Measurements from ENCODE around the gene GSE1. TPM values are rescaled to one million over a fixed set of nuclear protein-coding genes. Genes with fewer than 3 reads are reported as not detected.

Gene GSE1
- total and polyA plus RNA-seq, 2 of the 13 experiments (the other 11 are each of a cell fraction or from before 2014, with no cell fraction given): 16.1 to 31.2 TPM

DNA sequence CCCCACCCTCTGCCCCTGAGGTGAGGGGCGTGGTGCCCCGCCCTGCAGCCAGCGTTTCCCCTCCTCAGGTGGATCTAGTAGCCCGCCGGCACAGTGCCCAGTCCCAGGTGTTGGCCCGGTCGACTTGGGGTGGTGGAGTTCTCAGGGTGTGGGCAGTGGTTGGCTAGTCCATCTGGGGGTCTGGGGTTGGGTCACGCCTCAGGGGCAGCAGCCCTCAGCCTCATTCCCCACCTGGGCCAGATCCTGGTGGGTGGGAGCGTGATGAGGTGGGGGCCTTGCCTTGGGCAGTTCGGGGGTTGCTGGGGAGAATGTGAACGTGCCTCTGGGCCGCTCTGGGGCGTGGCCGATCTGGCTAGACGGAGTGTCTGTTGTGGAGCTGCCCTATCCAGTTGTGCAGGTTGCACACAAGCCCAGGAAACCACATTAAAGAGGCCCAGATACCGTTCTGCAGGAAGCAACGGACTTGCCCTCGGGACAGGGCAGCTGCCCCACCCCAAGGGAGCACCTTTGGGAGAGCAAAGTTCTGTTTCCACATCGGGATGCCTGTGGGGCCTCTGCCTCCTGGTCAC, 32.0 kb downstream of the GSE1 start (continued):
- no peak for TF ChIP-seq ETS1 (CRISPR knock-in tag; IDR thresholded peaks at IDR 0.05)
- TF ChIP-seq TARDBP (CRISPR knock-in tag; IDR thresholded peaks at IDR 0.05): no peak
- peak; percentile 75 for TF ChIP-seq AGO2 (optimal IDR thresholded peaks at IDR 0.05; ENCODE audit: low read depth, low read length)
- peak; percentile 58; the same call in 1 of the 2 replicates for TF ChIP-seq HNF4A (CRISPR knock-in tag; IDR thresholded peaks at IDR 0.05)
- 0 out of 2 replicates have a peak, but pooled peaks have one; percentile 38 for TF ChIP-seq AKAP8 (CRISPR knock-in tag; IDR thresholded peaks at IDR 0.05)
- peak; percentile 35; the same call in 1 of the 2 replicates for TF ChIP-seq HNF4G (IDR thresholded peaks at IDR 0.05; ENCODE audit: borderline replicate concordance, low read depth, low read length)
- no peak for TF ChIP-seq HNF4G (CRISPR knock-in tag; IDR thresholded peaks at IDR 0.05; ENCODE audit: borderline replicate concordance, low read depth)
- peak; percentile 64 for TF ChIP-seq TAF15 (IDR thresholded peaks at IDR 0.05; ENCODE audit: low read depth, low read length, poor library complexity, severe bottlenecking)
- no peak for TF ChIP-seq EEA1 (CRISPR knock-in tag; IDR thresholded peaks at IDR 0.05; ENCODE audit: borderline replicate concordance)
- TF ChIP-seq PATZ1 (CRISPR knock-in tag; IDR thresholded peaks at IDR 0.05): peak; percentile 59; the same call in 1 of the 2 replicates
- TF ChIP-seq ZNF572 (CRISPR knock-in tag; IDR thresholded peaks at IDR 0.05): no peak
- TF ChIP-seq RBM22 (optimal IDR thresholded peaks at IDR 0.05; ENCODE audit: low read length): peak; percentile 80
- no peak for TF ChIP-seq NR2F6 (IDR thresholded peaks at IDR 0.05)
- TF ChIP-seq NR2F6 (CRISPR knock-in tag; IDR thresholded peaks at IDR 0.05): 0 out of 2 replicates have a peak, but pooled peaks have one; percentile 10
- TF ChIP-seq ZNF781 (CRISPR knock-in tag; IDR thresholded peaks at IDR 0.05; ENCODE audit: borderline replicate concordance, not compliant biosample characterization): no peak
- no peak for TF ChIP-seq ZNF232 (CRISPR knock-in tag; IDR thresholded peaks at IDR 0.05; ENCODE audit: borderline replicate concordance)
- no peak for TF ChIP-seq ZNF503 (CRISPR knock-in tag; IDR thresholded peaks at IDR 0.05)
- 0 out of 2 replicates have a peak, but pooled peaks have one; percentile 25 for TF ChIP-seq ZFX (CRISPR knock-in tag; IDR thresholded peaks at IDR 0.05; ENCODE audit: low read depth)
- no peak for TF ChIP-seq IRX3 (CRISPR knock-in tag; IDR thresholded peaks at IDR 0.05; ENCODE audit: borderline replicate concordance, low read depth)
- peak; percentile 23 for TF ChIP-seq SKI (IDR thresholded peaks at IDR 0.05; ENCODE audit: partially characterized antibody)
- no peak for TF ChIP-seq SRSF9 (IDR thresholded peaks at IDR 0.05; ENCODE audit: borderline replicate concordance, insufficient read depth, low read depth, low read length, poor library complexity, severe bottlenecking)
